Measurements from ENCODE around the gene CHTF18.

GRCh38 chr16:778447-778846 is 10.0 kb upstream of the CHTF18 start:
- TF ChIP-seq CTCF (IDR thresholded peaks at IDR 0.05), result no peak
- TF ChIP-seq POLR2A (IDR thresholded peaks at IDR 0.05), result no peak
